Activated T-helper 1 cell treated with anti-CD3 and anti-CD28 coated beads, Interleukin-2, amount 50 U/mL, for 16 hours (primary cell): ENCODE measurements around the gene FOXP1.
A peak's percentile ranks its signal among the peaks of the same experiment; 100 is the strongest.
"Not testable (repeated sequence)": the region's sequence is repeated elsewhere in the genome, so short reads cannot be mapped to it uniquely, and the experiment has no call there.

ENCODE experiments used
- DNase-seq, 2 donors: peaks; one replicate each; pipeline ENCODE4 v3.0.0-alpha.2; 2020; ENCODE audit warnings: low read depth in 1 of 2, low spot score in 1 of 2

The FOXP1 gene

GRCh38 chr3:71026634-71027578 lies 556.6 kb downstream of the FOXP1 start:
- DNase-seq: no peak

GRCh38 chr3:71025516-71025915 lies 558.0 kb downstream of the FOXP1 start:
- no peak for DNase-seq

GRCh38 chr3:71025010-71025409 lies 558.5 kb downstream of the FOXP1 start:
- no peak for DNase-seq

GRCh38 chr3:71022551-71023335 lies 560.8 kb downstream of the FOXP1 start:
- no peak for DNase-seq

GRCh38 chr3:71018799-71019198 lies 564.7 kb downstream of the FOXP1 start:
- DNase-seq: no peak

- DNase-seq: no peak
Measured at GRCh38 chr3:71016178-71016845, 567.2 kb downstream of the FOXP1 start.

GRCh38 chr3:71014616-71015015 lies 568.9 kb downstream of the FOXP1 start:
- DNase-seq: not testable (repeated sequence)

- no peak for DNase-seq
Measured at GRCh38 chr3:71012971-71013370, 570.6 kb downstream of the FOXP1 start.

GRCh38 chr3:71011565-71012287 lies 571.8 kb downstream of the FOXP1 start:
- DNase-seq: no peak

GRCh38 chr3:71010726-71011455 lies 572.6 kb downstream of the FOXP1 start:
- DNase-seq: peak in 1 of 2 donors; percentile 44

GRCh38 chr3:71008350-71008935 lies 575.1 kb downstream of the FOXP1 start:
- DNase-seq: no peak

- no peak for DNase-seq
Measured at GRCh38 chr3:71006810-71007785, 576.4 kb downstream of the FOXP1 start.

- no peak for DNase-seq
Measured at GRCh38 chr3:71005702-71006321, 577.7 kb downstream of the FOXP1 start.

GRCh38 chr3:71003511-71003910 lies 580.0 kb downstream of the FOXP1 start:
- no peak for DNase-seq

- DNase-seq: no peak
Measured at GRCh38 chr3:71002298-71002697, 581.2 kb downstream of the FOXP1 start.

- DNase-seq: no peak
Measured at GRCh38 chr3:71001303-71001830, 582.2 kb downstream of the FOXP1 start.

GRCh38 chr3:71000483-71000882 lies 583.0 kb downstream of the FOXP1 start:
- no peak for DNase-seq

- DNase-seq: no peak
Measured at GRCh38 chr3:70999730-71000129, 583.8 kb downstream of the FOXP1 start.
